Rectal smooth muscle tissue (tissue), 1 donor: ENCODE measurements around the gene STRN4.
"Not testable (repeated sequence)": the region's sequence is repeated elsewhere in the genome, so short reads cannot be mapped to it uniquely, and the experiment has no call there.

Source experiments
- H3K27ac ChIP-seq: one replicate; pipeline ENCODE4 v1.7.0; 2013; ENCODE audit warnings: low read depth, low read length, inconsistent platforms
- H3K27me3 ChIP-seq: one replicate; pipeline ENCODE4 v1.7.0; 2013; ENCODE audit warnings: low read length; ENCODE audit not compliant: control insufficient read depth, insufficient read depth
- H3K36me3 ChIP-seq: one replicate; pipeline ENCODE4 v1.7.0; 2013; ENCODE audit warnings: low read length; ENCODE audit not compliant: control insufficient read depth, insufficient read depth
- H3K4me1 ChIP-seq: one replicate; pipeline ENCODE4 v1.7.0; 2013; ENCODE audit warnings: low read length; ENCODE audit not compliant: control insufficient read depth, insufficient read depth
- H3K4me3 ChIP-seq: one replicate; pipeline ENCODE4 v1.7.0; 2013; ENCODE audit warnings: low read length
- H3K9ac ChIP-seq: one replicate; pipeline ENCODE4 v1.7.0; 2013; ENCODE audit warnings: low read length

The STRN4 gene

GRCh38 chr19:46784262-46785053, 38.2 kb upstream of the STRN4 start:
- Histone ChIP-seq H3K27ac (no peak overlapping the region), H3K4me1 (peaks cover 6% of the 10 kb centered on the region), H3K36me3 (peaks cover 6% of the 10 kb centered on the region), H3K4me3 (peak overlapping the region; percentile 58), H3K27me3 (no peaks in the 10 kb centered on the region), H3K9ac (no peak overlapping the region)

- Histone ChIP-seq H3K4me1 (peaks cover 6% of the 10 kb centered on the region), H3K36me3 (peaks cover 10% of the 10 kb centered on the region), H3K27me3 (no peaks in the 10 kb centered on the region), H3K9ac (no peak overlapping the region), H3K27ac (no peak overlapping the region), H3K4me3 (no peak overlapping the region)
Observed at GRCh38 chr19:46783670-46784069, 37.4 kb upstream of the STRN4 start.

GRCh38 chr19:46782355-46783019, 36.2 kb upstream of the STRN4 start:
- peaks cover 6% of the 10 kb centered on the region for H3K4me1 ChIP-seq
- no peak overlapping the region for H3K27ac ChIP-seq
- H3K36me3 ChIP-seq = peaks cover 12% of the 10 kb centered on the region
- H3K27me3 ChIP-seq = no peaks in the 10 kb centered on the region
- no peak overlapping the region for H3K9ac ChIP-seq
- no peak overlapping the region for H3K4me3 ChIP-seq

- not testable (repeated sequence) for H3K4me1 ChIP-seq, H3K27ac ChIP-seq, H3K27me3 ChIP-seq, H3K4me3 ChIP-seq, H3K9ac ChIP-seq
- peaks cover 27% of the 10 kb centered on the region for H3K36me3 ChIP-seq
Observed at GRCh38 chr19:46777956-46778645, 31.9 kb upstream of the STRN4 start.

- peaks cover 27% of the 10 kb centered on the region for H3K36me3 ChIP-seq
- H3K27me3 ChIP-seq = no peaks in the 10 kb centered on the region
- H3K27ac ChIP-seq = no peak overlapping the region
- no peaks in the 10 kb centered on the region for H3K4me1 ChIP-seq
- no peak overlapping the region for H3K9ac ChIP-seq
- no peak overlapping the region for H3K4me3 ChIP-seq
Observed at GRCh38 chr19:46776927-46777911, 31.0 kb upstream of the STRN4 start.

- no peaks in the 10 kb centered on the region for H3K4me1 ChIP-seq
- H3K9ac ChIP-seq = no peak overlapping the region
- no peak overlapping the region for H3K4me3 ChIP-seq
- H3K27ac ChIP-seq = no peak overlapping the region
- peaks cover 22% of the 10 kb centered on the region for H3K36me3 ChIP-seq
- no peaks in the 10 kb centered on the region for H3K27me3 ChIP-seq
Observed at GRCh38 chr19:46775642-46776258, 29.5 kb upstream of the STRN4 start.

GRCh38 chr19:46773018-46773399, 26.8 kb upstream of the STRN4 start:
- no peak overlapping the region for H3K9ac ChIP-seq
- no peak overlapping the region for H3K4me3 ChIP-seq
- H3K27ac ChIP-seq = no peak overlapping the region
- peaks cover 15% of the 10 kb centered on the region for H3K36me3 ChIP-seq
- H3K27me3 ChIP-seq = no peaks in the 10 kb centered on the region
- H3K4me1 ChIP-seq = no peaks in the 10 kb centered on the region

- peaks cover 15% of the 10 kb centered on the region for H3K36me3 ChIP-seq
- no peaks in the 10 kb centered on the region for H3K4me1 ChIP-seq
- H3K4me3 ChIP-seq = no peak overlapping the region
- H3K27me3 ChIP-seq = no peaks in the 10 kb centered on the region
- H3K9ac ChIP-seq = no peak overlapping the region
- H3K27ac ChIP-seq = no peak overlapping the region
Observed at GRCh38 chr19:46772170-46773017, 26.1 kb upstream of the STRN4 start.

- H3K27ac ChIP-seq = not testable (repeated sequence)
Observed at GRCh38 chr19:46768746-46769145, 22.5 kb upstream of the STRN4 start.

GRCh38 chr19:46766569-46767317, 20.5 kb upstream of the STRN4 start:
- H3K9ac ChIP-seq = no peak overlapping the region
- no peaks in the 10 kb centered on the region for H3K36me3 ChIP-seq
- H3K4me3 ChIP-seq = no peak overlapping the region
- no peak overlapping the region for H3K27ac ChIP-seq
- no peaks in the 10 kb centered on the region for H3K27me3 ChIP-seq
- H3K4me1 ChIP-seq = no peaks in the 10 kb centered on the region

More at GRCh38 chr19:46768746-46769145, 22.5 kb upstream of the STRN4 start:
- H3K4me1 ChIP-seq, H3K9ac ChIP-seq, H3K27me3 ChIP-seq, H3K4me3 ChIP-seq, H3K36me3 ChIP-seq: not testable (repeated sequence)
